ENCODE data around the gene P3H2.

DNA sequence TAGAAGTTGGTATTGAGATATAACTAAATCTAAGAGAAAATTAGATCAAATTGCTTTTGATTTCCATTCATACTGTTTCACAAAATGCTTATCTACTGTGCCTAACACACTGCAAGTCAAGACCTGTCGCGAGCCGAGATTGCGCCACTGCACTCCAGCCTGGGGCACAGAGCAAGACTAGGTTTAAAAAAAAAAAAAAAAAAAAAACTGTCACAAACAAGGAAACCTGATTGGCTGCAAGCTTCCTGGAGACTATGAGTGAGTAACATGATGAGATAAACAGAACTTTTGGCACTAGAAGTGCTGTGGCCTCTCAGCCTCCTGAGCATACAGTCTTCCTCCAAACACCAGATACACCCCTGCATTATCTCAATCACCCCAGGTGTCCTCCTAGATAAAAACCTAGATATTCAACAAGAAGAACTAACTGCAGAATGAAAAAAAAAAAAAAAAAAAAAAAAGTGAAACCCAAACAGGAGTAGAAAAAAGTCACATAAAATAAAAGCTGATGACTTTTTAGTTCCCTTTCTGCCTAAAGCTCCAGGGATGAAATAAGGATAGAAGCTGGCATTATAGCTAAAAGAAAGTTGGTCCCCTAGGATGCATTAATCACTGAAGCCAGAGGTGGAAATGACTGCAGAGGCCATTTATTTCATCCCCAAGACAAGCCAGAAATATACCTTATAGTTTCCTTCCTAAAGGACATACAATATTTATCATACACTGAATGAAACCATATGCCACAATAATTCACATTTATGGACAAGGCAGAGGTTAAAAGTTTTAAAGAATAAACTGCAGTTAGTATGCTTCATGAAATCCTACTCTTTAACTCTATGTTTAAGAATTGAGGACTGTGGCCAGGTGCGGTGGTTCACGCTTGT, 82.4 kb downstream of the P3H2 start:
- TF ChIP-seq POLR2A (IDR thresholded peaks at IDR 0.05; ENCODE audit: extremely low read depth, insufficient read length) (no peak), CTCF (IDR thresholded peaks at IDR 0.05; ENCODE audit: low read depth, low read length) (no peak)

All from NB4 (cell line).